22Rv1 (cell line): ENCODE measurements around the gene FARS2.

Experiments used
- CTCF ChIP-seq: fragments of 450-650 bp; IDR thresholded peaks from 2 replicates; pipeline ENCODE4 v1.5.1; 2017; ENCODE audit warnings: mild to moderate bottlenecking
- ZFX ChIP-seq: fragments of 450-650 bp; IDR thresholded peaks from 2 replicates; pipeline ENCODE4 v1.6.1; 2017; ENCODE audit warnings: antibody characterized with exemption, borderline replicate concordance

DNA sequence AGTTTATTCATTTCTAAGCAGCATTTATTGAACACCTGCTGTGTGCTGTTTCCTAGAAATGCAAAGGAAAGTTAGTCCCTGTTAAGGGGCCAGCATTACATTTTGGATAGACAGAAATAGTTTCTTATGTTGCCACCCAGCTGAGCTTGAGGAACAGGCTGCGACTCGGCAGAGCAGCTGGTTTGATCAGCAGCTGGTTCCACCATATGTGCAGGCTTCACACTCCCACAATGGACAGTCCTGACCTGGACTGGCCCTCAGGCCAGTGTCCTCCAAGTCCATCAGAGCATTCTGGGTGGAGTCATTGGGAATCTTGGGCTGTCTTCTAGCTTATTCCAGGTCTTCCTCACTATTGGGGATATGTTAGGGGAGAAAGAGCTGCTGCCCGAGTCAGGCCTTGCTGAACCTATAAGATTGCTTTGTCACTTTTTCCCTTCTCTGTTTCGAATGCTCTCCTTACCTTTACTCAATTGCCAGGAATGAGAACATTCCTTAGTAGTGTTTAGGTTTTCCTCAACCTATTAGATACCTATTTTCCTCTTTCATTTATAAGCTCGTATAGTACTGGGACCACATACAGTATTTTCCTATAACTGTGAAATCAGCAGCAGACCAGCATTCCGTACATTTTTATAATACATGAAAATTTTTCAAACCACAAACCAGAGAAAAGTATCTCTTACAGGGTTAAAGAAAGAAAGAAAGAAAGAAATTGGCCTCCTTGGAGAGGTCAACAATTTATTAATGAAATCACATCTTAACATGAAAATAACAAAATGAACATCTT is 203.0 kb downstream of the FARS2 start:
- TF ChIP-seq CTCF: no peak
- TF ChIP-seq ZFX: no peak
